ENCODE data around the gene PTGS1. TPM values are rescaled to one million over a fixed set of nuclear protein-coding genes. Genes with fewer than 3 reads are reported as not detected.
A peak's percentile ranks its signal among the peaks of the same experiment; 100 is the strongest.

The PTGS1 gene
- total RNA-seq, 1 donor from 2014 or later: 0.23 TPM

GRCh38 chr9:122377241-122378164 lies 6.7 kb downstream of the PTGS1 start:
- peaks cover 4% of the 10 kb centered on the region for H3K4me1 Mint-ChIP-seq (ENCODE audit: low read depth, unreplicated experiment)

GRCh38 chr9:122378236-122378635 lies 7.4 kb downstream of the PTGS1 start:
- Histone ChIP-seq H4K20me1 (ENCODE audit: insufficient read depth, low read length) (no peaks in the 10 kb centered on the region), H3K36me3 (ENCODE audit: insufficient read depth, low read length) (no peaks in the 10 kb centered on the region), H3K9ac (ENCODE audit: low read length) (no peak overlapping the region), H3K27me3 (ENCODE audit: insufficient read depth, low read length) (peaks cover 3% of the 10 kb centered on the region), H2AFZ (ENCODE audit: low read depth, low read length) (no peak overlapping the region), H3K4me3 (ENCODE audit: insufficient read depth, low read depth, low read length) (no peak overlapping the region), H3K4me1 (ENCODE audit: insufficient read depth, low read length) (peaks cover 10% of the 10 kb centered on the region), H3K9me3 (ENCODE audit: insufficient read depth, low read depth, low read length) (peaks cover 4% of the 10 kb centered on the region), H3K79me2 (ENCODE audit: insufficient read depth, low read length) (no peaks in the 10 kb centered on the region), H3K4me2 (ENCODE audit: low read length) (no peak overlapping the region), H3K27ac (ENCODE audit: low read depth, low read length) (no peak overlapping the region)
- Mint-ChIP-seq H3K27ac (ENCODE audit: unreplicated experiment) (no peak overlapping the region), H3K27me3 (ENCODE audit: low read depth, unreplicated experiment) (peaks cover 19% of the 10 kb centered on the region), H3K4me1 (ENCODE audit: low read depth, unreplicated experiment) (peaks cover 7% of the 10 kb centered on the region), H3K9me3 (ENCODE audit: unreplicated experiment) (peaks cover 11% of the 10 kb centered on the region), H3K36me3 (ENCODE audit: low read depth, unreplicated experiment) (peaks cover 4% of the 10 kb centered on the region), H3K4me3 (ENCODE audit: unreplicated experiment) (no peak overlapping the region)
- no peak for TF ChIP-seq EZH2 (IDR thresholded peaks at IDR 0.05; ENCODE audit: insufficient read depth, low read length)
- TF ChIP-seq CTCF (IDR thresholded peaks at IDR 0.05; ENCODE audit: insufficient read depth, low read depth, low read length): no peak
- DNase-seq (ENCODE audit: low read depth): no peak
- FAIRE-seq: no peak

More at GRCh38 chr9:122377241-122378164, 6.7 kb downstream of the PTGS1 start:
- Mint-ChIP-seq H3K27me3 (ENCODE audit: low read depth, unreplicated experiment) (peaks cover 27% of the 10 kb centered on the region), H3K27ac (ENCODE audit: unreplicated experiment) (no peak overlapping the region), H3K36me3 (ENCODE audit: low read depth, unreplicated experiment) (peaks cover 4% of the 10 kb centered on the region), H3K4me3 (ENCODE audit: unreplicated experiment) (no peak overlapping the region), H3K9me3 (ENCODE audit: unreplicated experiment) (peaks cover 11% of the 10 kb centered on the region)
- H3K79me2 ChIP-seq (ENCODE audit: insufficient read depth, low read length): no peaks in the 10 kb centered on the region
- peaks cover 3% of the 10 kb centered on the region for H3K27me3 ChIP-seq (ENCODE audit: insufficient read depth, low read length)
- H3K9me3 ChIP-seq (ENCODE audit: insufficient read depth, low read depth, low read length): peaks cover 4% of the 10 kb centered on the region
- H3K4me3 ChIP-seq (ENCODE audit: insufficient read depth, low read depth, low read length): no peak overlapping the region
- no peak overlapping the region for H3K9ac ChIP-seq (ENCODE audit: low read length)
- TF ChIP-seq EZH2 (IDR thresholded peaks at IDR 0.05; ENCODE audit: insufficient read depth, low read length): no peak
- no peak for TF ChIP-seq CTCF (IDR thresholded peaks at IDR 0.05; ENCODE audit: insufficient read depth, low read depth, low read length)
- FAIRE-seq (no peak), DNase-seq (ENCODE audit: low read depth) (no peak)
- H2AFZ ChIP-seq (ENCODE audit: low read depth, low read length): no peak overlapping the region
- no peaks in the 10 kb centered on the region for H3K36me3 ChIP-seq (ENCODE audit: insufficient read depth, low read length)
- peaks cover 9% of the 10 kb centered on the region for H3K4me1 ChIP-seq (ENCODE audit: insufficient read depth, low read length)
- no peaks in the 10 kb centered on the region for H4K20me1 ChIP-seq (ENCODE audit: insufficient read depth, low read length)
- no peak overlapping the region for H3K27ac ChIP-seq (ENCODE audit: low read depth, low read length)
- no peak overlapping the region for H3K4me2 ChIP-seq (ENCODE audit: low read length)

GRCh38 chr9:122379340-122379739 lies 8.5 kb downstream of the PTGS1 start:
- Mint-ChIP-seq H3K36me3 (ENCODE audit: low read depth, unreplicated experiment) (peaks cover 4% of the 10 kb centered on the region), H3K9me3 (ENCODE audit: unreplicated experiment) (peaks cover 11% of the 10 kb centered on the region), H3K4me1 (ENCODE audit: low read depth, unreplicated experiment) (peaks cover 10% of the 10 kb centered on the region), H3K27ac (ENCODE audit: unreplicated experiment) (no peak overlapping the region), H3K27me3 (ENCODE audit: low read depth, unreplicated experiment) (peaks cover 12% of the 10 kb centered on the region), H3K4me3 (ENCODE audit: unreplicated experiment) (no peak overlapping the region)
- H3K4me2 ChIP-seq (ENCODE audit: low read length): no peak overlapping the region
- H3K27ac ChIP-seq (ENCODE audit: low read depth, low read length): no peak overlapping the region
- H3K9me3 ChIP-seq (ENCODE audit: insufficient read depth, low read depth, low read length): peaks cover 4% of the 10 kb centered on the region
- no peak overlapping the region for H2AFZ ChIP-seq (ENCODE audit: low read depth, low read length)
- peaks cover 21% of the 10 kb centered on the region for H3K4me1 ChIP-seq (ENCODE audit: insufficient read depth, low read length)
- H4K20me1 ChIP-seq (ENCODE audit: insufficient read depth, low read length): no peaks in the 10 kb centered on the region
- FAIRE-seq (no peak), DNase-seq (ENCODE audit: low read depth) (no peak)
- H3K79me2 ChIP-seq (ENCODE audit: insufficient read depth, low read length): no peaks in the 10 kb centered on the region
- H3K27me3 ChIP-seq (ENCODE audit: insufficient read depth, low read length): peaks cover 1% of the 10 kb centered on the region
- TF ChIP-seq EZH2 (IDR thresholded peaks at IDR 0.05; ENCODE audit: insufficient read depth, low read length) (no peak), CTCF (IDR thresholded peaks at IDR 0.05; ENCODE audit: insufficient read depth, low read depth, low read length) (peak; percentile 28)
- H3K9ac ChIP-seq (ENCODE audit: low read length): no peak overlapping the region
- no peaks in the 10 kb centered on the region for H3K36me3 ChIP-seq (ENCODE audit: insufficient read depth, low read length)
- no peak overlapping the region for H3K4me3 ChIP-seq (ENCODE audit: insufficient read depth, low read depth, low read length)

Measured in astrocyte (in vitro differentiated cells and primary cell).